ENCODE measurements around the gene CREBBP.

GRCh38 chr16:3713587-3714242 lies 166.8 kb downstream of the CREBBP start:
- TF ChIP-seq POLR2AphosphoS5 (IDR thresholded peaks at IDR 0.05) (no peak), CTCF (IDR thresholded peaks at IDR 0.05 in 8 of 11, conservative IDR thresholded peaks at IDR 0.05 in 3 of 11) (no peak)
